Lung (tissue), 12 donors: ENCODE results near the gene FANCB. TPM values are rescaled to one million over a fixed set of nuclear protein-coding genes. Genes with fewer than 3 reads are reported as not detected.

Source experiments
- ATAC-seq: fragments of 200-7000 bp; cut with Tn5 transposase; one replicate; pipeline ENCODE4 v1.9.1; 2020; ENCODE audit warnings: moderate number of reproducible peaks; ENCODE audit not compliant: insufficient read depth, low FRiP score
- DNase-seq, 3 donors: peaks; one replicate each; pipeline ENCODE4 v3.0.0-alpha.2; 2013 to 2017
- H3K27ac ChIP-seq, 2 donors: one replicate each; pipeline ENCODE4 v1.5.1; 2013; ENCODE audit warnings: mild to moderate bottlenecking in 2 of 2, moderate library complexity in 2 of 2, control low read depth in 1 of 2, inconsistent platforms in 1 of 2, low read depth in 1 of 2, low read length in 1 of 2
- H3K27me3 ChIP-seq, 3 donors: one replicate each; pipeline ENCODE4 v1.5.1; 2013; ENCODE audit warnings: low read length in 2 of 3; ENCODE audit not compliant: control insufficient read depth in 3 of 3, insufficient read depth in 3 of 3
- H3K36me3 ChIP-seq, 4 donors: one replicate each; pipeline ENCODE4 v1.5.1; 2013; ENCODE audit warnings: low read length in 4 of 4, mild to moderate bottlenecking in 1 of 4, moderate library complexity in 1 of 4; ENCODE audit not compliant: control insufficient read depth in 4 of 4, insufficient read depth in 4 of 4
- H3K4me1 ChIP-seq, 5 donors: one replicate each; pipeline ENCODE4 v1.5.1; 2013; ENCODE audit warnings: low read length in 5 of 5, mild to moderate bottlenecking in 2 of 5, moderate library complexity in 1 of 5; ENCODE audit not compliant: control insufficient read depth in 5 of 5, insufficient read depth in 5 of 5
- H3K4me3 ChIP-seq: one replicate; pipeline ENCODE4 v1.5.1; 2013; ENCODE audit warnings: mild to moderate bottlenecking, control low read depth, moderate library complexity
- H3K9ac ChIP-seq, 2 donors: one replicate each; pipeline ENCODE4 v1.5.1; 2013; ENCODE audit warnings: low read length in 2 of 2, control low read depth in 1 of 2; ENCODE audit not compliant: insufficient read depth in 1 of 2
- H3K9me3 ChIP-seq, 4 donors: one replicate each; pipeline ENCODE4 v1.5.1; 2013; ENCODE audit warnings: low read length in 3 of 4, mild to moderate bottlenecking in 1 of 4, moderate library complexity in 1 of 4; ENCODE audit not compliant: control insufficient read depth in 4 of 4, insufficient read depth in 3 of 4
- WGBS, 2 donors: extraction: QIAGEN DNeasy Blood & Tissue Kit; methylation state at CpG; one replicate each; pipeline ENCODE4 v1.1.7; 2013; 5-methylcytosine and 5-hydroxymethylcytosine counted together
- polyA plus RNA-seq, 2 donors: library from polyadenylated mRNA; stranded (reverse); fragments of 200-250 nt; gene quantifications; one replicate each; pipeline ENCODE4 v1.2.1, GENCODE V29; 2013
- total RNA-seq, 2 donors: library from RNA; depleted of rRNA in 1 of 2; stranded (reverse); fragments of >200 nt in 1 of 2; gene quantifications; one replicate each; pipeline ENCODE4 v1.2.1, GENCODE V29; 2014 to 2021
- TF ChIP-seq, protein P1 (sequence below): IDR thresholded peaks from 2 replicates; pipeline ENCODE4 v1.5.1; 2012; ENCODE audit warnings: mild to moderate bottlenecking; ENCODE audit errors: control extremely low read depth, extremely low read depth
- donor health status: control.
- donor health status: control.
- donor health status: Bipolar disorder and iron deficiency.
- donor health status: healthy.
- donor health status: DM: yes; HTN: yes; CAD: no.

FANCB gene
- total and polyA plus RNA-seq, 4 donors, result 0.25 to 8.0 (median 0.76) TPM

DNA sequence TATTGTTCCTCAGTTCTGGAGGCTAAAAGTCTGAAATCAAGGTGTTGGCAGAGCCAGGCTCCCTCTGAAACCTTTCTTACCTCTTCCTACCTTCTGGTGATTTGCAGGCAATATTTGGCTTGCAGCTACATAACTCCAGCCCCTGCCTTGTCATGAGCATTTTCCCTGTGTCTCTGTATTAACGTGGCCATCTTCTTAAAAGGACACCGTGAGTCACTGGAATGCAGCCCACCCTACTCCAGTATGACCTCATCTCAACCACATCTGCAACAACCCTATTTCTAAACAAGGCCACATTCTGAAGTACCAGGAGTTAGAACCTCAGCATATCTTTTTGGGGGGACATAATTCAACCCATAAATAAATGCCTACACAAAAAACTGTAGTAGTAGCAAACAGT, 40.7 kb downstream of the FANCB start:
- no peaks in the 10 kb centered on the region for H3K4me1 ChIP-seq
- TF ChIP-seq, protein P1, sequence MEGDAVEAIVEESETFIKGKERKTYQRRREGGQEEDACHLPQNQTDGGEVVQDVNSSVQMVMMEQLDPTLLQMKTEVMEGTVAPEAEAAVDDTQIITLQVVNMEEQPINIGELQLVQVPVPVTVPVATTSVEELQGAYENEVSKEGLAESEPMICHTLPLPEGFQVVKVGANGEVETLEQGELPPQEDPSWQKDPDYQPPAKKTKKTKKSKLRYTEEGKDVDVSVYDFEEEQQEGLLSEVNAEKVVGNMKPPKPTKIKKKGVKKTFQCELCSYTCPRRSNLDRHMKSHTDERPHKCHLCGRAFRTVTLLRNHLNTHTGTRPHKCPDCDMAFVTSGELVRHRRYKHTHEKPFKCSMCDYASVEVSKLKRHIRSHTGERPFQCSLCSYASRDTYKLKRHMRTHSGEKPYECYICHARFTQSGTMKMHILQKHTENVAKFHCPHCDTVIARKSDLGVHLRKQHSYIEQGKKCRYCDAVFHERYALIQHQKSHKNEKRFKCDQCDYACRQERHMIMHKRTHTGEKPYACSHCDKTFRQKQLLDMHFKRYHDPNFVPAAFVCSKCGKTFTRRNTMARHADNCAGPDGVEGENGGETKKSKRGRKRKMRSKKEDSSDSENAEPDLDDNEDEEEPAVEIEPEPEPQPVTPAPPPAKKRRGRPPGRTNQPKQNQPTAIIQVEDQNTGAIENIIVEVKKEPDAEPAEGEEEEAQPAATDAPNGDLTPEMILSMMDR, result no peak
- no peaks in the 10 kb centered on the region for H3K36me3 ChIP-seq
- H3K4me3 ChIP-seq, result no peak overlapping the region
- no peaks in the 10 kb centered on the region for H3K9me3 ChIP-seq
- no peak overlapping the region for H3K9ac ChIP-seq
- ATAC-seq, result no peak
- H3K27ac ChIP-seq, result no peak overlapping the region
- 53 to 94% methylated on average over 2 of the region's 2 CpGs for WGBS, 2 donors
- H3K27me3 ChIP-seq, result peaks cover 0 to 11% (median 0%) of the 10 kb centered on the region in 3 donors
- DNase-seq, result no peak

DNA sequence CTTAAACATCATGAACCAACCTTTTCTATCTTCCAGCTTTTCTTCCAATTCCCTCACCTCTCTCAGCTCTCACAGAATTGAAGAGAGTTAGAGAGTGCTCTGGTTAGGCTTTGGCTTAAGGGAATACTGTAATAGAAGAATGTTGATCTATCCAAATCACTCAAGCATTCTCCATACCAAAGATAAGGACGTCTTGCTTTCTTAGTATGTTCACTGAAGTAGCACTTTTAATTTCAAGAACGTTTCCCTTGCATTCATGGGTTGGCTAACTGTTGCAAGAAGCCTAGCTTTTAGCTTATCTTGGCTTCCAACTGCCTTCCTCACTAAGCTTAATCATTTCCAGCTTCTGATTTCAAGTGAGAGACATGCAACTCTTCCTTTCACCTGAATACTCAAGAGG, 43.2 kb downstream of the FANCB start:
- ATAC-seq (no peak), DNase-seq (peak in 2 of 3 donors; percentile 1 to 38)
- Histone ChIP-seq H3K4me1 (no peaks in the 10 kb centered on the region), H3K9ac (no peak overlapping the region), H3K4me3 (no peak overlapping the region), H3K9me3 (no peaks in the 10 kb centered on the region), H3K36me3 (no peaks in the 10 kb centered on the region), H3K27ac (no peak overlapping the region), H3K27me3 (peaks cover 0 to under 1% (median 0%) of the 10 kb centered on the region in 3 donors)
- TF ChIP-seq, protein P1, result no peak
- 43 to 84% methylated on average over 2 of the region's 2 CpGs for WGBS, 2 donors

DNA sequence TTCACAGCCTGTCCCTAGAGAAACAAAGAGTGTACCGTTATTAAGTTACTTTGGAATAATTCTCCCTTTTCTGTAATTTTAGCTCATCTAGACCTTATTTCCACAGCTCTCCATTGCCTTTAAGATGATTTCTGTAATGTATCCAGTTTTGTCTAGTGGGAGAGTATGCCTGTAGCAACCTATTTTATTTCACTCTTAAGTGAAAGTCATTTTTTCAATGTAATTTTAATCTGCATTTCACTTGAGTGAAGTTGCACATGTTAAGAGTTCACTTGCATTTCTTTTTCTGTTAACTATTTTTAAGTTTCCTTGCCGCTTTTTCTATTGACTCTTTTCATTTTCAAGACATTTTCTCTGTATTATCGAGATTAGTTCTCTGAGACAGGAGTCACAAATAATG, 46.5 kb downstream of the FANCB start:
- no peak for ATAC-seq
- no peak for DNase-seq
- WGBS, 2 donors, result 68 to 93% methylated on average over 3 of the region's 3 CpGs

DNA sequence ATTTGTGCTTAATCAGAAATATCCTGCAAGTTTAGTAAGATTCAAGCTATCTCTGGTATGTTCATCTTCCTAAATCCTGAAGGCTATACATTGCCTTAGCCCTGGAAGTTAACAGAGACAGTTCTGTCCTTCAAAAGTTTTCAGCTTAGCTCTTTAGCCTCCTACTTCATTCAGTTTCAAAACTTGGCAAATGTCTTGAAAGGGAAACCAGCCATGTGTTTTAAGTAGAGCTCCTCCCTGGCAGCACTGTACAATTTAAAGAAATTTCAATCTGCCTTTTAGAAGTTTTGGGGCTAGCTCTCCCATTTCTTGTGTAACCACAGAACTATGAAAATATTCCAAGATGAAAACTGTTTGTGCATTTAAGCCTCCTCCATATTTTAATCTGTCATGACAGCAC, 47.0 kb downstream of the FANCB start:
- no peaks in the 10 kb centered on the region for H3K4me1 ChIP-seq
- H3K27me3 ChIP-seq, result peaks cover 0 to 2% (median 0%) of the 10 kb centered on the region in 3 donors
- H3K9me3 ChIP-seq, result no peaks in the 10 kb centered on the region
- no peak overlapping the region for H3K4me3 ChIP-seq
- ATAC-seq (no peak), DNase-seq (peak in 2 of 3 donors; percentile 22 to 46)
- no peaks in the 10 kb centered on the region for H3K36me3 ChIP-seq
- TF ChIP-seq, protein P1, result no peak
- no peak overlapping the region for H3K27ac ChIP-seq
- H3K9ac ChIP-seq, result no peak overlapping the region

More for the DNA sequence above, 46.5 kb downstream of the FANCB start:
- no peaks in the 10 kb centered on the region for H3K36me3 ChIP-seq
- H3K27ac ChIP-seq, result no peak overlapping the region
- no peak overlapping the region for H3K9ac ChIP-seq
- no peaks in the 10 kb centered on the region for H3K4me1 ChIP-seq
- peaks cover 0 to 2% (median 0%) of the 10 kb centered on the region in 3 donors for H3K27me3 ChIP-seq
- no peaks in the 10 kb centered on the region for H3K9me3 ChIP-seq
- TF ChIP-seq, protein P1, result no peak
- H3K4me3 ChIP-seq, result no peak overlapping the region
